ENCODE measurements around the gene WNT5B. TPM values are rescaled to one million over a fixed set of nuclear protein-coding genes. Genes with fewer than 3 reads are reported as not detected.
"Not testable (repeated sequence)": the region's sequence is repeated elsewhere in the genome, so short reads cannot be mapped to it uniquely, and the experiment has no call there.

The WNT5B gene
- total RNA-seq, 1 experiment from 2014 or later: 3.3 TPM

GRCh38 chr12:1676043-1676442, 47.0 kb downstream of the WNT5B start:
- DNase-seq (ENCODE audit: extremely low read depth, low read depth): no peak

- DNase-seq (ENCODE audit: extremely low read depth, low read depth): no peak
Observed at GRCh38 chr12:1680804-1681492, 51.9 kb downstream of the WNT5B start.

GRCh38 chr12:1681493-1681807, 52.4 kb downstream of the WNT5B start:
- DNase-seq (ENCODE audit: extremely low read depth, low read depth): no peak

DNA sequence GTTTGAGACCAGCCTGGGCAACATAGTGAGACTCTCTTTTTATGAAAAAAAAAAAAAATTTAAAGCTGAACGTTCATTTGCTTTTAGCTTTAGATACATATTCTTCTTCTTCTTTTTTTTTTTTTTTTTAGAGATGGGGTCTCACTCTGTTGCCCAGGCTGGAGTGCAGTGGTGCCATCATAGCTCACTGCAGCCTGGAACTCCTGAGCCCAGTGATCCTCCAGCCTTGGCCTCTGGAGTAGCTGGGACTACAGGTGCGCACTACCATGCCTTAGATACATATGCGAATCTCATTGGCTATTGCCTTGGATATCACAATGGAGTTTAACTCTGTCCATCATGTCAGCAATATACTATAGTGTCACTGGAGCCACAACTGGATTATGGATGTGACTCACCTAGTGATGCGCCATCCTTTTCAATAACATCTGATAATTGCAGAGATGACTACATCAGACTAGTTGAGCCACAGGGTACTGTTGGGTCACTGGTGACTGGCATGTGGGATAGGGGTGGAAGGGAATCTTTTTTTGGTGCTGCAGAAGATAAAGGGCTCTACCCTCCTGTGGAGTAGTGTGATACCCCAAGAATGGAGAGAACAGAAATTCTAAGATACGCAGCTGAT, 59.2 kb downstream of the WNT5B start:
- no peak for DNase-seq (ENCODE audit: extremely low read depth, low read depth)

DNA sequence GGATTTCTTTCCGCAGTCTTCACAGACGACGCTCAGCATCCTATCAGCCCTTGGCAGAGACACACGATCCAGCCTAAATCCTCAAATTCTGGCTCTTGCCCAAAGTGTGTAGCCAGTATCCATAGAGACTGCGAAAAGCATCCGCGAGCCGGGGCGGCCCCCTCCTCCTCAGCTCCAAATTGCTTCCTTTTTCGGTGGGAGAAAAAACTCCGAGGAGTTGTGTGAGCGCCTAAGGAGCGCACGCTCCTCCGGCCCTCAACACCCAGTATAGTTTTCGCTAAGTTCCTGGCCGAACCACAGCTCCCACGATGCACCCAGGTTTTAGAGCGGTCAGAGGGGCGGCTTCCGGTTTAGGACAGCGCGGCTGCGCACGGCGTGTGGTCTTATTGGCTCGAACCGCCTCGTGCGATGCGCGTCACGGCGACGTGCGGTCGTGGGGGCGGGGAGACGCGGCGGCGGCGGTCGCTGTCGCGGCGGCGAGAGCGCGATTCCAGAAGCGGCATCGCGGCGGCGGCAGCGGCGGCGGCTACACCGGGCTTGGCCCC, 61.6 kb downstream of the WNT5B start, which contains the start of gene ADIPOR2:
ADIPOR2 (plus strand) TSS at position 493 of the 545 bp plus-strand sequence. CDS start 63,274 bp downstream, outside the sequence.
- peak; percentile 96 for DNase-seq (ENCODE audit: extremely low read depth, low read depth)

- DNase-seq (ENCODE audit: extremely low read depth, low read depth): peak; percentile 11
Observed at GRCh38 chr12:1691123-1692007, 62.3 kb downstream of the WNT5B start.

DNA sequence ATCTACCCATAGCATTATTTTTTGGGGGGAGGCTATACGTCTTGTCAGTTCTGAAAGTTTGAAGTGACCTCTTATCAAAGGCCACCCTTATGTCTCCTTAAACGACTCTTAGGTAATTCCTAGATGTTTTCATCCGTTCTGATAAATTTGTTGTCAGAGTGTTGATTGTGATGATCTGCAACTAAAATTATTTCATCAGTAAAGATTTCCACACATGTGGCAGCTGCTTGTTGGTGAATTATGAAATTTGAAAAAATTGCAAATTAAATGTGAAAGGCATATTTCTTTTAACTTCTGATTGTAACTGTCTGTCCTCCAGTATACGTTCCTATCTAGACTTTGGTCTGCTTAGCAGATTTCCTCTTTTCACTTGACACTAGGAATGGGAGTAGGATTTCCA, 63.2 kb downstream of the WNT5B start:
- no peak for DNase-seq (ENCODE audit: extremely low read depth, low read depth)

- no peak for DNase-seq (ENCODE audit: extremely low read depth, low read depth)
Observed at GRCh38 chr12:1692895-1693610, 64.0 kb downstream of the WNT5B start.

DNA sequence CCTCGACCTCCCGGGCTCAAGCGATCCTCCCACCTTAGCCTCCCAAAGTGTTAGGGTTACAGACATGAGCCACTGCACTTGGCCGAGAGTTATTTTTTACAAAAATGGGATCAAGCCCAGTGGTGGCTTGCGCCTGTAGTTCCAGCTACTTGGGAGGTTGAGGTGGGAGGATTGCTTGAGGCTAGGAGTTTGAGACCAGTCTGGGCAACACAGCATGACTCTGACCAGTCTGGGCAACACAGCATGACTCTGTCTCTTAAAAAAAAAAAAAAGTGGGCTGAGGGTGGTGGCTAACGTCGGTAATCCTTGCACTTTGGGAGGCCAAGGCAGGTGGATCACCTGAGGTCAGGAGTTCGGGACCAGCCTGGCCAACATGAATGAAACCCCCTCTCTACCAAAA, 66.1 kb downstream of the WNT5B start:
- not testable (repeated sequence) for DNase-seq (ENCODE audit: extremely low read depth, low read depth)

- DNase-seq (ENCODE audit: extremely low read depth, low read depth): no peak
Observed at GRCh38 chr12:1695886-1696670, 67.0 kb downstream of the WNT5B start.

- no peak for DNase-seq (ENCODE audit: extremely low read depth, low read depth)
Observed at GRCh38 chr12:1696800-1697199, 67.8 kb downstream of the WNT5B start.

Small RNA genes within 50 kb of the gene (small RNA-seq; reads per million reads assigned to genes)
- gene MIR3649: 0 reads per million in 2 experiments

Other genes with a start within 250 kb of the WNT5B start
- 15.1 and 20.0 TPM in 2 replicates for gene FBXL14, start 34.6 kb upstream of the WNT5B start, total RNA-seq (2014; rRNA removed; shearing (Covaris generic))
- gene ADIPOR2, start 61.8 kb downstream of the WNT5B start, total RNA-seq (2014; rRNA removed; shearing (Covaris generic)): 28.1 and 32.1 TPM in 2 replicates
- gene LRTM2, start 191.3 kb downstream of the WNT5B start, total RNA-seq (2014; rRNA removed; shearing (Covaris generic)): not detected in 2 replicates